ENCODE results near the gene PLK5.

- no peak for TF ChIP-seq CTCF (IDR thresholded peaks at IDR 0.05)
- no peak for TF ChIP-seq EZH2 (IDR thresholded peaks at IDR 0.05; ENCODE audit: borderline replicate concordance, insufficient read depth, low read depth, low read length, poor library complexity, severe bottlenecking)
These were observed 56.5 kb downstream of the PLK5 start for GRCh38 chr19:1580382-1580781.
